Measurements from ENCODE around the gene CAPN9.
"Not testable (repeated sequence)": the region's sequence is repeated elsewhere in the genome, so short reads cannot be mapped to it uniquely, and the experiment has no call there.

Gene CAPN9

GRCh38 chr1:230749150-230749549 lies 2.0 kb downstream of the CAPN9 start:
- DNase-seq: no peak

- DNase-seq: no peak
These were observed 2.4 kb downstream of the CAPN9 start for GRCh38 chr1:230749635-230750034.

- no peak for DNase-seq
These were observed 3.4 kb downstream of the CAPN9 start for GRCh38 chr1:230750576-230750975.

GRCh38 chr1:230750986-230751625 lies 3.9 kb downstream of the CAPN9 start:
- no peak for DNase-seq

- DNase-seq: peak; percentile 37
These were observed 5.2 kb downstream of the CAPN9 start for GRCh38 chr1:230752407-230752806.

GRCh38 chr1:230753191-230753585 lies 6.0 kb downstream of the CAPN9 start:
- no peak for DNase-seq

- DNase-seq: peak; percentile 73
These were observed 6.5 kb downstream of the CAPN9 start for GRCh38 chr1:230753586-230754251.

- no peak for DNase-seq
These were observed 7.6 kb downstream of the CAPN9 start for GRCh38 chr1:230754796-230755195.

- no peak for DNase-seq
These were observed 10.9 kb downstream of the CAPN9 start for GRCh38 chr1:230757856-230758708.

- no peak for DNase-seq
These were observed 11.7 kb downstream of the CAPN9 start for GRCh38 chr1:230758709-230759368.

- no peak for DNase-seq
These were observed 12.3 kb downstream of the CAPN9 start for GRCh38 chr1:230759369-230760065.

- no peak for DNase-seq
These were observed 13.2 kb downstream of the CAPN9 start for GRCh38 chr1:230760360-230760827.

- no peak for DNase-seq
These were observed 14.4 kb downstream of the CAPN9 start for GRCh38 chr1:230761443-230762167.

- no peak for DNase-seq
These were observed 16.9 kb downstream of the CAPN9 start for GRCh38 chr1:230763927-230764591.

- no peak for DNase-seq
These were observed 19.1 kb downstream of the CAPN9 start for GRCh38 chr1:230766318-230766717.

GRCh38 chr1:230767859-230768612 lies 20.8 kb downstream of the CAPN9 start:
- DNase-seq: not testable (repeated sequence)

GRCh38 chr1:230768903-230769570 lies 21.8 kb downstream of the CAPN9 start:
- DNase-seq: no peak

- DNase-seq: no peak
These were observed 23.1 kb downstream of the CAPN9 start for GRCh38 chr1:230770317-230770716.

- DNase-seq: no peak
These were observed 24.7 kb downstream of the CAPN9 start for GRCh38 chr1:230771773-230772354.

Measured in NCI-H748 treated with DMSO at 0.1 percent for 48 hours (cell line).